HG02840 (cell line): ENCODE results near the gene TGM2.

Source experiments
- ATAC-seq: cut with Tn5 transposase; IDR thresholded peaks from one replicate; pipeline ENCODE4 v1.9.1; 2021; ENCODE audit warnings: mild to moderate bottlenecking, moderate library complexity, moderate number of reproducible peaks; ENCODE audit not compliant: unreplicated experiment, low FRiP score

The TGM2 gene

DNA sequence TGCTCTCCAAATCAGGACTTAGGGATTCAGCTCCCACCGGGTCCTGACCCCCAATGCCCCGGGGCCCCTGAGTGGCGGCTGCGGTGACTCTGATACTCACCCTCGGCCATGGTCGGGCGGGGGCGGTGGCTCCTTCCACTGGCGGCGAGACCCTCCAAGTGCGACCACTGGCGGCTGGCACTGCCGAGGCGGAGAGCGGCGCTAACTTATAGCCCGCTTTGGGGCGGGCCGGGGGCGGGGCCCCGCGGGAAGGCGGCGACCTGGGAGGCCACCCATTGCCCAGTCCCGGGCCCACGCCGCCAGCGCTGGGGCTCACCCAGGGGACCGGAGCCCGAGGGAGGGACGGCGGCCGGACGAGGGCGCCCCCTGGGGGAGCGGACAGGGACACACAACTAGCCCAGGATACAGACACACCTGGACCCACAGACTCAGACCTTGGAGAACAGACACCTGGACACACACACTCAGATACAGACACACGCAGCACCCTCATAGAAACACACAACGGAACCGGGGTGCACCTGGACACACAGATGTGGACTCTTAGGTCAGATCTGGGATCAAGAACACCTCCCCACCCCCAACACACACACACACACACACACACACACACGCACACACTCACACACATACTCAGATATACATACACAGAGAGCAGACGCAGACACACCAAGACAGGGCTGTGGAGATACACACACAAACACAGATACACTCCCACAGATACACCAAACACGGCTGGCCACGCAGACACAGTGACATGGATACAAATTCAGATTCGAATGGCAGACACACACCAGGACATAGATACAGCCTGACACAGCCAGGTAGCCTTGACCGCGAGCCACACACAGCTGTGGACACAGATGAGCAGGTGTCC, at the start of gene TGM2:
TSS of gene TGM2 (minus strand) at position 182 of the 877 bp plus-strand sequence. CDS start at position 110, 72 bp downstream.
- no peak for ATAC-seq

DNA sequence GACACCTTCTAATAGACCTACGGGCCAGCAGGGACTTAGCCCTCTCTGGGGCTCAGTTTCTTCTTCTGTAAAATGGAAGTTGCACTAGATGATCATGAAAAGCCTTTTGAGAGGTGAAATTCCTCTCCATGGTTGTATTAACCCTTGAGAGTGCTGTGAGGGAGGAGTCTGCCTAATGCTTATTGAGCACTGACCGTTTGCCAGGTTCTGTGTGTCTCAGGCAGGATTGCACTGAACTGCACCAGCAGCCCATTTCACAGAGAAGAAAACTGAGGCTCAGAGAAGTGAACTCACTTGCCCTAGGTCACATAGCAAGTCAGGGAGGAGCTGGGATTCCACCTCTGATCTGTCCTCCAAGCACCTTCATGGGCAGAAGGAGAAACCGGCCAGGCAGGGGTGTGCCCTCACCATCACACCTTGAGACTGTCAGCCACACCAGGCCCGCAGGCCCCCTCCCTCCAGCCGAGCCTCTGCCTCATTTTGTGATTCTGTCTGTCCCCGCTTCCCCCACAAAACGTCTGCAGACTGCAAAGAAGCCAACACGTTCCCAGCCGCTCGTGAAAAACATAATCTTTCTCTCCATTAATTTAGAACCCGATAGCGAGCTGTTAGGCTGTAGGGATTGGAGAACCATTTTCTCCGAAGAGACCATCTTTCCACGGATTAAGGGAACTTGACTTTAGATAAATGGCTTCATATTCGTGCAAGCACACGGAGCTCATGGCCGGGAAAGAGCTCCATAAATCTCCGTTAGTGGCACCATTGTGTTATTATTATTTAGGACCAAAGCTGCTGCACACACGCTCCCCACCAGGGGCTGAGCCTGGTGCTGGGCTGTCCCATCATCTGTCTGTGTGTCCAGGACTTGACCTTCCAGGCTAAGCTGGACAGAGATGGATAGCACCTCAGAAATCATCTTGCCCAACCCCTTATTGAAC, 49.5 kb upstream of the TGM2 start:
- ATAC-seq = no peak

DNA sequence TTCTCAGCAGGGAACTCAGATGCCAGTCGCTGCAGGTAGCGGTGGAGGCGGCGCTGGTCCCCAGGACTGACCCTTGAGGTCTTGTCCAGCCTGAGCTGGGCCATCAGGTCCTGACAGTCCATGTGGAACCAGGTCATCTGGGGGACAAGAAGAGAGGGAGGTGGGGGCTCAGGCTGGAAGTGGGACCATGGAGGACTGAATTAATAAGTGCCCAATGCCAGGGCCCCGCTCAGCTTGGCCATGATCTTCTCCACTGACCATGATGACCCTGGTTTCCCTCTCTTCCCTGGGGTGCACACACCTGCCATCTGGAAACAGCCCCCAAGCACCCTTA, 48.5 kb upstream of the TGM2 start:
- no peak for ATAC-seq

DNA sequence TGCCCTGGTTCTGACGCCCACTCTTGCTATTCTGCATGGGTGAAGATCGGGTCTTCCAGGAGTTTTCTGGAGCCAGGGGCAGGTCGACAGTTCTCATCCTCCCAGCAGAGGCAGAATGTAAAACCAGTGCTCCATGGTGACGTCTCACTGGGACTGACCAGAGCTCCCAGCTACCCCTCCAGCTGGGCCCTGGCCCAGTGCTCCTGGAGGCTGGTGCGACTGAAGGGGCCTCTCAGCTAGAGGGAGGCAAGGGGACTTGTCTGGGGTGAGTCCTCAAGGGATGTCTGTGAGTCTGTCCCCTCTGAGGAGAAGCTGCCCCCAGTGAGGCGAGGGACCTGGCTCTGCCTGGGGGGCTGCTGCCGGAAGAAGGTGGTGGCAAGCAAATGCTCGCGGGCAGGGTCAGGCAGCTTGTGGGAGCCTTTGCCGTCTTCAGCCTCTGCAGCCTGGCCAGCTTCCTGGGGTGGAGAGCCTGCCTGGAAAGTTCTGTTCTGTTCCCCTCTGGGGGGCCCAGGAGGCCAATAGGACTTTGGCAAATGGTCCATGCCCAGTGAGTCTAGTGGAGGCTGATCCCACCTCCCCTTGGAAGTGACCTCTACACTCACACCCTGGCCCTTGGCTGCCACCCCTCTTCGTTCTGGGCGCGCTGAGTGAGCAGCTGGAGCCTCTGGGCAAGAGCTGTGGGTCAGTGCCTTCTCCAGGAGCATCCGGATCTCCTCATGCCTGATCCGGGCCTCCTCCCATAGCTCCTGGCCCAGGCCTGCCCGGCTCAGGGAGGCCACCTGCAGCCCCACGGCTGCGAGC, 47.9 kb upstream of the TGM2 start:
- no peak for ATAC-seq

DNA sequence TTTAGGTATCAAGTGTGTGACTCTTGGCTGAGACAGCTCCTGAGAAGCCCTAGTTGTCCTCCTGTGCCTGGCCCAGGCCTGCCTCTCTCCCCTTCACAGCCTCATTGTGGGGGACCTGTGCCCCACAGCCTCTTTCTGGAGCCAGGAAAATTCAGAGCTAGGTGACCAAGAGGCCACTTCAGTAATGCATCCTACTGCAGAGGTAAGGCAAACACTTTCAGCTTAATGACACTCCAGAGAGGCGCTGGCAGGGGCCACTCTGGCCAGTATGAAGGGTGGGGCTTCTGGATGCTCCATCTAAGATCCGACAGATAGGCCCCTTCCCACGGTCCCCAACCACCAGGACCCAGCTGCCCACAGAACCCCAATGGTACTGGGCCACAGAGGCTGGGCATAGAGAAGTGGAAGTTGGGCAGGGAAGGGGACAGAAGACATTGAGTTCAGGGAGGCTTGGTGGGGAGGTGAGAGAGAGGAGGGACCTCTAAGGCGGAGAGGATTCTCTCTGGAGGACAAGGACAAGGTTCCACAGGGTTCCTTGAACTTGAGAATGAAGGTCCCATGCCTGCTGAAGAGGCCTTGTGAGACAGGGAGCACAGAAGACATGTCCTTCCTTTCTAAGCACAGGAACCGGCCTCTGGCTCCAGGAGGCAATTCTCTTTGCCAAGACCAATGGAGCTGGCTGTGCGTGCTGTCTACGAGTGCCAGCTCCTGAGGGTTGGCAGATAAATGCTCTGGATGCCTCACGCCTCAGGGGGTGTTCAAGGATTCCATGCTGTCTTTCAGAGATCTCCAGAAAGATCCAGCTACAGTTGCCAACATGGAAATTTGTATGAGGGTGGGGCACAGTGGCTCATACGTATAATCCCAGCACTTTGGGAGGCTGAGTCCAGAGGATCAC, 46.4 kb upstream of the TGM2 start:
- ATAC-seq = no peak

DNA sequence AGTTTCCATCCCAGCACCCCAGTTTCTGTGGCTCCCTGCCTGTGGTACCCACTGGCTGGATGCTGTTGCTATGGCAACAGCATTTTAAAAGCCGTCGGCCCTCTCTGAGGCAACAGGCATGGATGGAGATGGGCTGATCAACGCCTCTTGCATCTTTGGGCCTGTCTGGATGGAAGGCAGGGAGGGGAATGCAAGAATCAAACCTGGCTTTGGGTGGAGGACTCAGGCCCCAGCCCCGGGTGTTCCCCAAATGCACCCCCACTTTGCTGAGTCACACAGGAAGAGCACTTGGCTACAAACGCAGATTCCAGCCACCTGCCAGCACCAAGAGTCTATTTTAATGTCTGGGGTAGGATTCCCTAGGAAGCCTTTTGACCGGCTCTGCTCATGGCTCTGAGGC, 45.7 kb upstream of the TGM2 start:
- ATAC-seq = no peak

DNA sequence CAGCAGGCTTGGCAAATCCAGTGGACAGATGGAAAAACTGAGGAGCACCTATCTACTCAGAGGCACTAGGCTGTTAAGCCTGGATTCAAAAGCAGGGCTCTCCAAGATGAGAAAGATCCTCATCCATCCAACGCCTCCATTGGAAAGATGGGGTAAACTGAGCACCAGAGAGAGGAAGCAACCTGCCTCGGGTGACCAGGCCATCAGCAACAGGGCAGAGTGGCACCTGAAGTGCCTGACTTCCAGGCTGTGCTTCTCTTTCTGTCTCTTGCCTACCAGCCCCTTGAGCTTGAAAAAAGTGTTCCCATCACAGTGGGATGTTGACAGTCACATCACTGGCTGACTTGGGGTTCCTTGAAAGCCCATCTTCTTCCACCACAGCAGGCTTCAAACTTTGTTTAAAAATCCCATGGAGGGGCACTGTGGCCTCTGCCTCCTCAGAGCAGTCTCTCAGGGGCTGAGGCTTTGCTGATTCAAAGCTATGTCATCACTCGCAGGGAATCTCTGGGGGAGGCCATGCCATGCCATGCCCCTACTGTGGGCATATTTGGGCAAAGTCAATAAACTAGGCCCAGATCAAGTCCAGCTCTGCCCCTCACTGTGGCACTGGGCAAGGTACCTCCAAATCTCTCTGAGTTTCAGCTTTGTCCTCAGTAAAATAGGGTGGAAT, 44.8 kb upstream of the TGM2 start:
- no peak for ATAC-seq

DNA sequence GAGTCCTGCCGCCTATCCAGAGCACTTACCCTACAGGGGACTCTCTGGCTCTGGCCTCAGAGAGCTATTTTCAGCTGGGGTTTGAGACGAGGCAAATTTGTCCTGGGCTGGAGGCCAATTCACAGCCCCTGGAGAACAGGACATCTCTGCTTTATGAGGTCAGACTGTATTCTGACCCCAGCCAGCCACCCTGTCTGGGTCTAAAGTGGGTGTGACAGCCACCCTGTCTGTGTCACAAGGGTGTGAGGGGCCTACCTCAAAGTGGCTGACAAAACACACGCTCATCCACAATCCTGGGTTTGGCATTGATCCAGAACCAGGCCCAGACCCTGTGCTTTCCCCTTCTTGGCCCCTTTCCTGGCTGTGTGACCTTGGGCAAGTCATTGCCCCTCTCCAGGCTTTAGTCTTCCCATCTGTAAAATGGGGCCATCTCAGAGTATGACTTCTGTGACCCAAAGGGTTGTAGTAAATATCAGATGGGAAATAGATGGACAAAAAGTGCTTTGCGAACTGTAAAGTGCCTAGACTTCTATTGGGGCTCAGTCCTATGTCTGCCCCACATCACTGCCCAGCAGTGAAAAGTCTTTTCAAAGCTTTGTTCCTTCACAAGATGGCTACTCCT, 44.1 kb upstream of the TGM2 start:
- no peak for ATAC-seq

DNA sequence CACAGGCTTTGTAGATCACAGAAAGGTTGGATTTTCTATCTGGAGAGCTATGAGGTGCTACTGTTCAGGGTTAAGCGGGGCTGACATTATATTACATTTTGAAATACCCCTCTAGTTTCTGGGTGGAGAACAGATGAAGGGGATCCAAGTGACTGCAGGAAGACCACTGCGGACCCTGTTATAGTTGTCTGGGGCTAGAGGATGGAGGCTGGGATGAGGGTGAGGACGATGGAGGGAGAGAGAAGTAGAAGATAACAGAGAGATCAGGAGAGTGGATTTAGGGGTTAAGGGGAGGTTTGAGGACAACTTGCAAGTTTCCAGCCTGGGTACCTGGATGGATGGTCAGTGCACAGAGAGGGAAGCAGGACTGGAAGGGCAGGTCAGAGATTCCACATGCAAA, 43.5 kb upstream of the TGM2 start:
- no peak for ATAC-seq

DNA sequence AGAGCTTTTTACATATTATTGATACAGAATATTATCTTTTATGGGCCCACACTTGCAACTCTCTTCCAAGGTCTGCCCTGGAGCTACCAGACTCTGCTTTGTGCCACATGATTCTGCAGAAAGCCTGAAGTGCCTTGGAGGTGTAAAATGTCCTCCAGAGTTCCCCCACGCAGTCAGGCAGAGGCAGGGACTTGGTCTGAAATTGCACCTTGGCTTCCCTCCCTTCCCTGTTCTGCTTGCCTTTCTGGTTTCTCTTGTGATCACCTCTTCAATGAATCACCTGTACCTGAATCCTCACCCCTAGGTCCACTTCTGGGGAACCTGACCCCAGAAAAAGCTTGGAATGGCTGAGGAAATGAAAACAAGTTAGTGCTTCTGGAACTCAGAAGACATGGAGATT, 43.0 kb upstream of the TGM2 start:
- ATAC-seq = no peak

DNA sequence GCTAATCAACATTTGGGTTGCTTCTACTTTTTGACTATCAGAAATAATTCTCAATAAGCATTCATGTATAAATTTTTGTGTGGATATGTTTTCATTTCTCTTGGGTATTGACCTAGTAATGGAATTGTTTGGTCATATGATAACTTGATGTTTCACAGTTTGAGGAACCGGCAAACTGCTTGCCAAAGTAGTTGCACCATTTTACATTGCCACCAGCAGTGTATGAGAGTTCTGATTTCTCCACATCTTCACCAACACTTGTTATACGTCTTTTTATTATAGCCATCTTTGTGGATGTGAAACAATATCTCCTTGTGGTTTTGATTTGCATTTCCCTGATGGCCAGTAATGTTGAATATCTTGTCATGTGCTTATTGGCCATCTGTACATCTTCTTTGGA, 42.6 kb upstream of the TGM2 start:
- ATAC-seq = no peak

DNA sequence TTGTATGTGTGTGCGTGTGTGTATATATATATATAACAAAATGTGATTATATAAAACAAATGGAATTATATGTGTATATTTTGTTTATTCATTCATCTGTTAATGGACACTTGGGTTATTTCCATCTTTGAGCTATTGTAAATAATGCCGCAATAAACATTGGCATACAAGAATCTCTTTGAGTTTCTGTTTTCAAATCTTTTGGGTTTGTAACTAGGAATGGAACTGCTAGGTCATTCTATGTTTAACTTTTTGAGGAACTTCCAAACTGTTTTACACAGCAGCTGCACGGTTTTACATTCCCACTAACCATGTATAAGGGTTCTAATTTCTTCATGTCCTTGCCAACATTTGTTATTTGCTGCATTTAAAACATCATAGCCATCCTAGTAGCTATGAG, 39.9 kb upstream of the TGM2 start:
- no peak for ATAC-seq

DNA sequence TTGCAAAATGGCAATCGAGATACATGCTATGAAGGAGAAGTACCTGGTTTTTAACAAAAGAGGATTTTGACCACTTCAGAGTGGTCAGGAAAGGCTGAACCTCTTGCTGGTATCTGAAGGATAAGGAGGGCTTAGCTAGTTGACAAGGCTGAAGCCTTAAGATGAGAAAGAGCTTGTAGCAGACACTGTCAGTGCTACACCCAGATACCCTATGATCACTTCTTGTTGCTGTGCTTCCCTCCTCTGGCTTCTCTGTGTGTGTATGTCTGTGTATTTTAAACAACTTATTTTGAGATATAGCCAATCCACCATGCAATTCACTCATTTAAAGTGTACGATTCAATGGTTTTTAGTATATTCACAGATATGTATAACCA, 38.9 kb upstream of the TGM2 start:
- no peak for ATAC-seq

DNA sequence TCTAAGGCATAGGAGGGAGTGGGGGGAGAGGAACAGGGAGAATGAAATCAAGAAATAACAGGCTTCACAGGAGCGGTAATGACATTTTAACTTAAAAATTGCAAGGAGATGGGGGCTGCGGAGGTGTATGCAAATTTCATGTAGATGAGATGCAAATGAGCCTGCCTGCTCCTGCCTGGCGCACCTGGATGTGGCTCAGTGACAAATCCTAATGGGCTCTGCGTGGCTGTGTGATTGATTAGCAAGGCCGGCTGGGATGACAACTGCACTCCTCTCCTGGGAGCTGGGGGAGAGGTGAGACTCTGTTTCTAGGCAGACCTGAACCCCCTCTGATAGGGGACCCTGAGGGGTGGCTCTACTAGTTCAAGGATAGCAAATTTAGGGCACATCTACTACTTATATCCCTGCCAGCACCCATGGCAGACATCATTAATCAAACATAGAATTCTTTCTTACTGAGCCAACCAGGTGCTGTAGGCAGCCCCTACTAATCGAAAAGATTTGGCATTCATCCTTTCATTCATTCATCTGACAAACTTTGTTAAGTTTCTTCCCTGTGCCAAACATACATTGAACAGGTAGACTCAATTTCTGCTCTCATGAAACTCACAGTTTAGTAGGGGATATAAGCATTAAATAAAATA, 38.4 kb upstream of the TGM2 start:
- ATAC-seq = no peak

DNA sequence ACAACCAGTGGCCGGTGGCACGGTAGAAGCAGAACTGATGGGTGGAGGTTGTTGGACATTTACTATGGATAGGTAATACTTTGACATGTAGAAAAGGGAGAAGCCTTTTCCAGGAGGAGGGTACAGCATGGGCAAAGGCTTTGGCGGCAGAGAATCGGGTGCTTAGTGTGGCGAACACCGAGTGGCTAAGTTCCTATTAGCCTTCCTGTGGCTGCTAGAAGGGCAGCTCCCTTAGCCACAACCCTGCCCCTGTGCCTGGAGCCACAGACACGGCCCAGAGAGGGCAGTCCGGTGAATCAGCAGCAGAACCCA, 37.9 kb upstream of the TGM2 start:
- ATAC-seq = no peak

DNA sequence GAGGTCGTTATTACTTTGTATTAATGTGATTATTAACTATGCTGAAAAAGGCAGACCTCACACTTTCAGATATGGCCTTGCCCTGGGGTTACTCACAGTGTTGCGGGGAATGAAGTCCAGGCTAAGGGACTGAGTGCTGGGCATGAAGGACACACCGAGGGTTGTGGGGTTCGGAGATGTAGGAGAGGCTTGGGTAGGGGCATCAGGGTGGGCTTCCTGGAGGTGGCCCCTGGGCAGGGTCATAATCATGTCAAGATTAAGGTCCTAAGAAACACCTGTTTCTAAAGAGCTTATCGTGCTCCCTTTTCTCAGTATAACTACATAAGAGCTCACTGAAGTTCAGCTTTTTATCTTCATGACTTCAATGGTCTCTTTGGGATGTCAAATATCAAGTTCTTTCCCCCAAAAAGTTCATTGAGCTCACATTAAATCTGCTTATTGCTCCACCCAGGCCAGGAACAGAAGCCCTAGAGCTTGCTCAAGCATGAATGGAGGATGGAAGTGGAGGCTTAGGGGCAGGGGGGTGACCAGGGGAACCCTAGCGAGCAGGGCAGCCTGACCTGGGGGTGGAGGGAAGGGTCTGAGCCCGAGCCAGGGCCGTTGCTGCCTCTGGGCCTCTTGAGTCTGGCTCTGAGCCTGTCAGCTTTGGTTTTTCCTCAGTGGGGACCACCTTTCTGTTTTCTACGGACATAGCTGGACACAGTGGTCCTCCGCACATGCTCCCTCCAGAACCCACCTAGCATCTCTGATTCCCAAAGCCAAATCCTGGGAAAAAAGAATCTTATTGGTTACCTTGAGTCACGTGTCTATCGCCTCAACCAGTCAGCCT, 37.3 kb upstream of the TGM2 start:
- ATAC-seq = no peak

DNA sequence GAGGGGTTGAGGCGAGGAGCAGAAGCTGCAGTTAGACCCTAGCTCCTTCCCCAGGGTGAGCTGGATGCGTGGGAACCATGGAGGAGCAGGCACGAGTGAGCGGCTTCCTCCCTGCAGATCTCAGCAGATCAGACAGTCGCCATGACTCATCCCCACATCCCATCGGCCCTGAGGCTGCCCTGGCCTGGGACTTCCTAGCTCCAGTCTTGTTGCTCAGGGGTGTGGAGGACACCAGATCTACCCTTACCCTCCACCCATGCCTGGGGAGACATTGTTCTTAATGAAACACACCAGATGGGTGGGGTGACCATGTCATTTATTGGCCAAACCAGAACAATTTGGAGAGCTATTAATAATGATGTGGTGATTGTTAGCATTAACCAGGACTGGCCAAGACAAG, 36.3 kb upstream of the TGM2 start:
- no peak for ATAC-seq

DNA sequence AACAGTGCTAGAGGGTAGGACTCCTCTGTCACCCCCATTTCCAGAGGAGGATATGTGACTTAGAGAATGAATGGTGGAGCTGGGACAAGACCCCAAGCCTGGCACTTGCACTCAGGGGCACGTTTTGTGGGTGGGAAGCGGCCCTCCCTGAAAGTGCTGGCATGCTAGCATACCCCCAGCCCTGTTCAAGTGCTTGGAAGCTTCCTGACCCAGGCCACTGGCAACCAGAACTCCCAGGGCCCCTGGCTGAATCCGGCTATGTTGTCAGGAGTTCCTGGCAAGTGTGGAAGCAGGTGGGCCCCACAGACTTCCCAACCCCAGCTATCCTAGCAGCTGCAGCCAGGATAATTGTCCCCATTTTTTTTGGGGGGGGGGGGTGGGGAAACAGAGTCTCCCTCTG, 35.6 kb upstream of the TGM2 start:
- no peak for ATAC-seq
